ENCODE data around the gene SUSD6.

DNA sequence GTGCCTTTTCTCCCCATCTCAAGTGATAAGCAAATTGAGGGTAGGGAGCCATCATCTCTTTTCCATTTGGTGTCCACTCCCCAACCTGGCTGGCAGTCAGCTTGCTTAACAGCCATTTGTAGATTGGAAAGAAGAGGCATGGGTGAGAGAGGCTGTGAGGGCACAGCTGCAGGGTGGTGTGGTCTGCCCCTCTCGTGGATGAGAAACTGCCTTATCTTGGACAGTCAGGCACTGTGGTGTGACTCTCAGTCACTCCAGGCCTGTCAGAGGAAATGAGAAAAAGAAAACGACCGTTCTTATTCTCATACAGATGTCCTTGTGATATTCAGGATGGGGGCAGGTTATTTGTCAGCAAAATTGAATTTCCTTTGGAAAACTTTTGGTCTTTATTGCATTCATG lies 90.5 kb downstream of the SUSD6 start:
- TF ChIP-seq, protein P1, sequence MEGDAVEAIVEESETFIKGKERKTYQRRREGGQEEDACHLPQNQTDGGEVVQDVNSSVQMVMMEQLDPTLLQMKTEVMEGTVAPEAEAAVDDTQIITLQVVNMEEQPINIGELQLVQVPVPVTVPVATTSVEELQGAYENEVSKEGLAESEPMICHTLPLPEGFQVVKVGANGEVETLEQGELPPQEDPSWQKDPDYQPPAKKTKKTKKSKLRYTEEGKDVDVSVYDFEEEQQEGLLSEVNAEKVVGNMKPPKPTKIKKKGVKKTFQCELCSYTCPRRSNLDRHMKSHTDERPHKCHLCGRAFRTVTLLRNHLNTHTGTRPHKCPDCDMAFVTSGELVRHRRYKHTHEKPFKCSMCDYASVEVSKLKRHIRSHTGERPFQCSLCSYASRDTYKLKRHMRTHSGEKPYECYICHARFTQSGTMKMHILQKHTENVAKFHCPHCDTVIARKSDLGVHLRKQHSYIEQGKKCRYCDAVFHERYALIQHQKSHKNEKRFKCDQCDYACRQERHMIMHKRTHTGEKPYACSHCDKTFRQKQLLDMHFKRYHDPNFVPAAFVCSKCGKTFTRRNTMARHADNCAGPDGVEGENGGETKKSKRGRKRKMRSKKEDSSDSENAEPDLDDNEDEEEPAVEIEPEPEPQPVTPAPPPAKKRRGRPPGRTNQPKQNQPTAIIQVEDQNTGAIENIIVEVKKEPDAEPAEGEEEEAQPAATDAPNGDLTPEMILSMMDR (IDR thresholded peaks at IDR 0.05 in 4 of 5, conservative IDR thresholded peaks at IDR 0.05 in 1 of 5), result no peak
- TF ChIP-seq POLR2A (IDR thresholded peaks at IDR 0.05), result no peak
